A549 treated with Mapracorat at 1 μM for 4 hours (cell line): ENCODE results near the gene PTCD2. TPM values are rescaled to one million over a fixed set of nuclear protein-coding genes. Genes with fewer than 3 reads are reported as not detected.

Experiments
- total RNA-seq: library from RNA; stranded (reverse); fragments of 200-300 nt; extraction: Qiagen RNA extraction; gene quantifications from 5 replicates; pipeline ENCODE4 v1.2.3, GENCODE V29; 2022

The PTCD2 gene, protein sequence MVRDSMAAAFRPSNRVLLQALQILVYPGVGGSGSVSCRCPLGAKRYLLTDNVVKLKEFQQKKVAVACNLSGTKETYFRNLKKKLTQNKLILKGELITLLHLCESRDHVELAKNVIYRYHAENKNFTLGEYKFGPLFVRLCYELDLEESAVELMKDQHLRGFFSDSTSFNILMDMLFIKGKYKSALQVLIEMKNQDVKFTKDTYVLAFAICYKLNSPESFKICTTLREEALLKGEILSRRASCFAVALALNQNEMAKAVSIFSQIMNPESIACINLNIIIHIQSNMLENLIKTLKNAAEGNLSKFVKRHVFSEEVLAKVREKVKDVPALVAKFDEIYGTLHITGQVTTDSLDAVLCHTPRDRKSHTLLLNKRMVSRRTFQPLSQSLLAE
- 9.7 to 10.8 TPM (median 10.4 TPM) in 5 replicates for total RNA-seq

DNA sequence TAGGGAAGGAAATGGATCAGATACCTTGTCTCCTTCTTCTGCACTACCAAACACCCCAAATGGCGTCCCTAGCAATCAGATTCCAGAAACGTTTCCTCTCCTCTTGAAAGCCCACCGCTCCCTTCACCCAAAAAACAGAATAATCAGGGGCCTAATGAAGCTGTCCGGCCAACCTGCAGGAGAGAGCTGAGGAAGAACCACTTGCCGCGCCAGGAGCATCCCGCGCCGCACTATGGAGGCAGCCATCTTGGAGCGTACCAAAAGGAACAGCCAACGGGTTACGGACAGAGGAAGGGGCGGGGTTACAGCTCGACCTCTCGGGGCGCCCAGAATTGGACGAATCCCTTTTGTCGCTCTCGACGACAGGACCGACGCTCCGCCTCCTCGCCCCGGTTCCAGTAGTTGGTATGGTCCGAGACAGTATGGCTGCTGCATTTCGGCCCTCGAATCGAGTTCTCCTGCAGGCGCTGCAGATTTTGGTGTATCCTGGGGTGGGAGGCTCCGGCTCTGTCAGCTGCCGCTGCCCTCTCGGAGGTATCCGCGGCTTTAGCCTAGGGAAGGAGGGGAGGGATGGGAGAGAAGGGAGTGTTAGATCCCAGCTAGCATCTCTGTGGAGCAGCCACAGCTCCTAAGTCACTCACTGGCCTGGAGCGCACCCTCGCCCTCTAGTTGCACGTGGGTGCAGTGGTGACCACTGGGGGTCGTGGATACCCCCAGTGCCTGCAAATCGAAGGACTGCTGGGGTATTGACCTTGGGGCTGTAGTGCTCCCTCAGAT is at the start of gene PTCD2, which contains the start of gene MRPS27:
Gene PTCD2, plus strand, starts transcription at position 398 of the 777 bp plus-strand sequence. Its CDS starts 10 bp downstream, at position 408.
Gene MRPS27, minus strand, starts transcription at position 265 of the 777 bp plus-strand sequence. Its CDS starts 19 bp downstream, at position 246.

Other genes with a start within 250 kb of the PTCD2 start
- gene MAP1B, start 212.9 kb upstream of the PTCD2 start, total RNA-seq, result 34.2 to 44.3 TPM (median 42.4 TPM) in 5 replicates
- gene MRPS27, start 133 bp upstream of the PTCD2 start, total RNA-seq, result 51.0 to 55.0 TPM (median 53.0 TPM) in 5 replicates
- gene ZNF366, start 187.0 kb downstream of the PTCD2 start, total RNA-seq, result not detected in 5 replicates